Subcutaneous abdominal adipose tissue (tissue), 5 donors: ENCODE results near the gene TUBA8.
"Not testable (repeated sequence)": the region's sequence is repeated elsewhere in the genome, so short reads cannot be mapped to it uniquely, and the experiment has no call there.

Source experiments
- H3K27ac ChIP-seq: one replicate; pipeline ENCODE4 v1.7.0; 2013; ENCODE audit warnings: low read depth, mild to moderate bottlenecking, inconsistent platforms, low read length, moderate library complexity
- H3K27me3 ChIP-seq, 5 donors: one replicate each; pipeline ENCODE4 v1.7.0; 2013; ENCODE audit warnings: low read length in 5 of 5, inconsistent platforms in 1 of 5; ENCODE audit not compliant: control insufficient read depth in 5 of 5, insufficient read depth in 4 of 5
- H3K36me3 ChIP-seq, 5 donors: one replicate each; pipeline ENCODE4 v1.7.0; 2013; ENCODE audit warnings: low read length in 5 of 5; ENCODE audit not compliant: control insufficient read depth in 5 of 5, insufficient read depth in 5 of 5
- H3K4me1 ChIP-seq, 5 donors: one replicate each; pipeline ENCODE4 v1.7.0; 2013; ENCODE audit warnings: low read length in 5 of 5, mild to moderate bottlenecking in 3 of 5, moderate library complexity in 1 of 5; ENCODE audit not compliant: control insufficient read depth in 5 of 5, insufficient read depth in 5 of 5
- H3K4me3 ChIP-seq, 5 donors: one replicate each; pipeline ENCODE4 v1.7.0; 2013; ENCODE audit warnings: low read length in 5 of 5, low read depth in 1 of 5
- H3K9ac ChIP-seq, 5 donors: one replicate each; pipeline ENCODE4 v1.7.0; 2013; ENCODE audit warnings: low read length in 5 of 5, mild to moderate bottlenecking in 4 of 5, moderate library complexity in 3 of 5
- H3K9me3 ChIP-seq, 5 donors: one replicate each; pipeline ENCODE4 v1.7.0; 2013; ENCODE audit warnings: low read length in 5 of 5; ENCODE audit not compliant: control insufficient read depth in 5 of 5
- donor health status: healthy.
- donor health status: healthy.
- donor health status: healthy.
- donor health status: healthy.
- donor health status: healthy.

Gene TUBA8

GRCh38 chr22:18110194-18110953, at the start of gene TUBA8:
Gene TUBA8 (plus strand): TSS chr22:18110809. CDS start chr22:18110866, 57 bp downstream.
- peak within 1 kb of the TSS in 3 of 5 donors; percentile 48 to 69 (median 49) for H3K9ac ChIP-seq
- peaks cover 0 to 15% (median 9%) of the 10 kb centered on the region in 5 donors for H3K27me3 ChIP-seq
- peak within 1 kb of the TSS; percentile 53 to 70 (median 63) for H3K4me3 ChIP-seq
- no peak within 1 kb of the TSS for H3K27ac ChIP-seq
- peaks cover 2 to 34% (median 28%) of the 10 kb centered on the region in 5 donors for H3K4me1 ChIP-seq
- peaks cover 0 to 3% (median 0%) of the 10 kb centered on the region in 5 donors for H3K9me3 ChIP-seq
- H3K36me3 ChIP-seq, result no peaks in the 10 kb centered on the region

DNA sequence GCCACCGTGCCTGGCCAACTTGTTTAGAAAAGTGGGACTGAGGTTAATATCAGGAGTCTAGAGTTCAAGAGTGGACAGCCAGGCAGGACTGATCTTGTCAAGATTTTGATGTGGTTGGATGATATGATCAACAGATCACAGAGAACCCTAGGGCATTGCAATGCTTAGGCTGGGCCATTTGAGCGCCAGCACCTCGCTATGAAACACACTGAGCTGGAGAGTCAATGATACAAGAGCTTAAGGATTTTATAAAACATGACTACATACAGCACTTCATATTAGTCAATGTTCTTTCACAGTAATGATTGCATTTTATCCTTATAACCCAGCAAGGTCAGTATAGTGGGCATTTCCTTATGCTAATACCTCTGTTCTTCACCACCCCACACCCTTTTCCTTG, 48.2 kb upstream of the TUBA8 start:
- peaks cover 0 to 3% (median 2%) of the 10 kb centered on the region in 5 donors for H3K27me3 ChIP-seq
- peaks cover under 1 to 14% (median 10%) of the 10 kb centered on the region in 5 donors for H3K4me1 ChIP-seq
- no peak overlapping the region for H3K4me3 ChIP-seq
- H3K36me3 ChIP-seq, result no peaks in the 10 kb centered on the region
- H3K9ac ChIP-seq, result no peak overlapping the region
- H3K9me3 ChIP-seq, result no peaks in the 10 kb centered on the region
- H3K27ac ChIP-seq, result no peak overlapping the region

- Histone ChIP-seq H3K9me3 (no peaks in the 10 kb centered on the region), H3K27me3 (peaks cover 0 to 3% (median 2%) of the 10 kb centered on the region in 5 donors), H3K4me1 (peaks cover 2 to 19% (median 17%) of the 10 kb centered on the region in 5 donors), H3K36me3 (no peaks in the 10 kb centered on the region), H3K9ac (no peak overlapping the region), H3K27ac (no peak overlapping the region), H3K4me3 (no peak overlapping the region)
Observed at GRCh38 chr22:18063306-18063705, 47.3 kb upstream of the TUBA8 start.

- H3K27me3 ChIP-seq, H3K36me3 ChIP-seq, H3K9me3 ChIP-seq, H3K4me3 ChIP-seq, H3K27ac ChIP-seq, H3K9ac ChIP-seq: not testable (repeated sequence)
- H3K4me1 ChIP-seq, result peaks cover 2 to 23% (median 21%) of the 10 kb centered on the region in 5 donors
Observed at GRCh38 chr22:18063715-18064114, 46.9 kb upstream of the TUBA8 start.

GRCh38 chr22:18064636-18065035, 46.0 kb upstream of the TUBA8 start:
- Histone ChIP-seq H3K27me3 (peaks cover 0 to 3% (median 2%) of the 10 kb centered on the region in 5 donors), H3K9me3 (no peaks in the 10 kb centered on the region), H3K4me1 (peaks cover 2 to 32% (median 27%) of the 10 kb centered on the region in 5 donors), H3K27ac (no peak overlapping the region), H3K9ac (no peak overlapping the region), H3K36me3 (no peaks in the 10 kb centered on the region), H3K4me3 (no peak overlapping the region)

DNA sequence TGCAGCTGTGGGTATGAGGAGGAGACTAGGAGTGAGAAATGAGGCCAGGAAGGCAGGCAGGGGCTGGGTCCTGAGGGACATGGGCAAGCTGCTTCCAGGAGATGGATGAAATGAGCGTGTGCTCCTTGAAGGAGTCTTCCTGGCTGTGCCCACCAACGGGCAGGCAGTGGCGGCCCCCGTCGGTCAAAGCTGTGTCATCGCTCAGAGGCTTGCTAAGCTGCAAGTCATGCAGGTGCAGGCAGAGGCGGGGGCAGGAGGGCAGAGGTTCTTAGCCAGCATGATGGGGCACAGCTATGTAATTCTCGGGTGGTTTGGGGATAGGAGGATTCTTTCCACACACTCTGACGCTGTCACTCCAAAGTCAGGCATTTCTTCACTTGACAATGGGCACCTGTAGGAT, 45.4 kb upstream of the TUBA8 start:
- peaks cover 2 to 32% (median 27%) of the 10 kb centered on the region in 5 donors for H3K4me1 ChIP-seq
- H3K27ac ChIP-seq, result no peak overlapping the region
- H3K9ac ChIP-seq, result no peak overlapping the region
- H3K9me3 ChIP-seq, result no peaks in the 10 kb centered on the region
- no peak overlapping the region for H3K4me3 ChIP-seq
- peaks cover 0 to 3% (median 2%) of the 10 kb centered on the region in 5 donors for H3K27me3 ChIP-seq
- no peaks in the 10 kb centered on the region for H3K36me3 ChIP-seq

- Histone ChIP-seq H3K27me3 (peaks cover 0 to 2% (median 0%) of the 10 kb centered on the region in 5 donors), H3K36me3 (no peaks in the 10 kb centered on the region), H3K27ac (no peak overlapping the region), H3K4me1 (peaks cover 0 to 26% (median 24%) of the 10 kb centered on the region in 5 donors), H3K4me3 (no peak overlapping the region), H3K9me3 (no peaks in the 10 kb centered on the region), H3K9ac (peak overlapping the region in 1 of 5 donors; percentile 19)
Observed at GRCh38 chr22:18066181-18066859, 44.3 kb upstream of the TUBA8 start.

- H3K27ac ChIP-seq, result peak overlapping the region; percentile 69
- H3K36me3 ChIP-seq, result no peaks in the 10 kb centered on the region
- H3K9ac ChIP-seq, result no peak overlapping the region
- H3K4me3 ChIP-seq, result no peak overlapping the region
- no peaks in the 10 kb centered on the region for H3K9me3 ChIP-seq
- peaks cover 0 to 26% (median 24%) of the 10 kb centered on the region in 5 donors for H3K4me1 ChIP-seq
- peaks cover 0 to 2% (median 0%) of the 10 kb centered on the region in 5 donors for H3K27me3 ChIP-seq
Observed at GRCh38 chr22:18067121-18067520, 43.5 kb upstream of the TUBA8 start.

DNA sequence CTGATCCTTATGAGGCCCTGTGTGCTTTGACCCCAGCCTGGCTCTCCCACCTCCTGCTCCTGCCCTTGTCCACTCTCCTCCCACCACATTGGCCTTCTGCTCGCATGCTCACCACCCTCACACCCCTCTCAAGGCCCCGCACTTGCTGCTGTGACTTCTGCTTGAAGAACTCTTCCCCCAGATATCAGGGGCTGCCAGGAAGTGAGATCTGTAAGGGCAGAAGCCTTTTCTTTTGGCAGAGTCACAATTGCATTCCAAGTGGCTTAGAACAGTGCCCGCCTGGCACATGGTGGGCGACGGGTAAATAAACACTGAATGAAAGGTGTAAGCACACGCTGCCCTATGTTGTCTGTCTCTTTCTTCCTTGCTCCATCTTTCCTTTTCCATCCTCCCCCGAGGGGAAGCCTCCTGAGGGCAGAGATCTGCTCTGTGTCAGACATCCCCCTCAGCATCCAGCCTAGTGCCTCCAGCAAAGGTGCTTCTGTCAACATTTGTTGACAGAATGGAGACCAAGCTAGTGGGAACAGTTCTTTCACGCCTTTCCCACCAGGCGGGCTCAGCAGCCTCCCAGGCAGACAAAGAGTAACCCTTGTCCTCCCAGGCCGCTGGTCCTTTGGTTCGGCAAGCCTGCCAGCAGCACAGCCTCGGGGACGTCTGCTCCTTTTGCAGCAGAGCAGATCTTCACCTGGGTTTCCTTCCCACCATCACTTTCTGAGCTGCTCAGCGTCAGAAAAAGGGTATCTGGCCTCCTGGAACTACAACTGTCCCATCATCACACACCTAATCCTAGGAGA, 42.9 kb upstream of the TUBA8 start:
- H3K27ac ChIP-seq, result peak overlapping the region; percentile 69
- no peak overlapping the region for H3K4me3 ChIP-seq
- H3K27me3 ChIP-seq, result peaks cover 0 to 2% (median 0%) of the 10 kb centered on the region in 5 donors

More for the DNA sequence above, 42.9 kb upstream of the TUBA8 start:
- Histone ChIP-seq H3K36me3 (no peaks in the 10 kb centered on the region), H3K9me3 (no peaks in the 10 kb centered on the region), H3K9ac (peak overlapping the region in 1 of 5 donors; percentile 36), H3K4me1 (peaks cover 0 to 26% (median 24%) of the 10 kb centered on the region in 5 donors)
